Spinal cord (tissue), 10 donors: Measurements from ENCODE around the gene STYK1. TPM values are rescaled to one million over a fixed set of nuclear protein-coding genes. Genes with fewer than 3 reads are reported as not detected.
"Not testable (repeated sequence)": the region's sequence is repeated elsewhere in the genome, so short reads cannot be mapped to it uniquely, and the experiment has no call there.

Source experiments
- DNase-seq, 6 donors: peaks; one replicate each; pipeline versions ENCODE4 v3.0.0 to v3.0.0-alpha.2; 2013 to 2015; ENCODE audit warnings: low spot score in 6 of 6, low read depth in 4 of 6
- H3K27ac ChIP-seq: one replicate; pipeline ENCODE4 v1.5.1; 2013; ENCODE audit warnings: low read depth, low read length, control low read depth
- H3K27me3 ChIP-seq: one replicate; pipeline ENCODE4 v1.6.1; 2013; ENCODE audit warnings: low read length; ENCODE audit not compliant: control insufficient read depth, insufficient read depth
- H3K36me3 ChIP-seq: one replicate; pipeline ENCODE4 v1.6.1; 2013; ENCODE audit warnings: low read length; ENCODE audit not compliant: control insufficient read depth, insufficient read depth
- H3K4me1 ChIP-seq: one replicate; pipeline ENCODE4 v1.6.1; 2013; ENCODE audit warnings: low read length; ENCODE audit not compliant: control insufficient read depth, insufficient read depth
- H3K4me3 ChIP-seq: one replicate; pipeline ENCODE4 v1.5.1; 2013; ENCODE audit warnings: low read depth, low read length, control low read depth
- H3K9me3 ChIP-seq: one replicate; pipeline ENCODE4 v1.6.1; 2013; ENCODE audit warnings: low read length; ENCODE audit not compliant: control insufficient read depth, insufficient read depth
- WGBS: methylation state at CpG from one replicate; pipeline ENCODE4 v1.1.5; 2013; ENCODE audit warnings: missing lambda C conversion rate; ENCODE audit not compliant: insufficient coverage; 5-methylcytosine and 5-hydroxymethylcytosine counted together
- polyA plus RNA-seq, 2 donors: library from polyadenylated mRNA; unstranded; fragments of 120-200 nt; gene quantifications; one replicate each; pipeline ENCODE4 v1.2.1, GENCODE V29; 2013; ENCODE audit not compliant: insufficient read length in 2 of 2
- total RNA-seq, 2 donors: library from RNA; depleted of rRNA in 1 of 2; stranded (reverse); fragments of 120-200 nt in 1 of 2; fragments of >200 nt in 1 of 2; gene quantifications; one replicate each; pipeline versions ENCODE4 v1.2.3 to v1.2.4, GENCODE V29; 2013 to 2014
- donor health status: healthy.

The STYK1 gene
- total and polyA plus RNA-seq, 4 donors: 3.0 to 11.2 (median 6.3) TPM

DNA sequence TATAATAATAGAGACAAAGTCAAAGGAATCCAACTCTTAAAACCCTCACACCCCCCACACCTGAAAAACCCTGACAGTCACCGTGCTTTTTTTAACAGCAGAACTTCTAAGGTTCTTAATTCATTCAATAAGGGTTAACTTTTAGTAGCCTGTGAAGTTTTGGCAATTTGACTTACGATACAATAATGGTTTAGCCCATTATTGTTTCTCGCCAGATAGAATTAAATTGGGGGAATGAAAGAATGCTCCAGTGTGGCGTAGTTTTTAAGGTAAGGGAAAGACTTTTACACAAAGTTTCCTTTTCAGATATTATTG, 59.8 kb downstream of the STYK1 start:
- peak overlapping the region; percentile 93 for H3K4me3 ChIP-seq
- H3K36me3 ChIP-seq: no peaks in the 10 kb centered on the region
- H3K27ac ChIP-seq: peak overlapping the region; percentile 69
- WGBS: 0% methylated on average over 1 of the region's 4 CpGs
- H3K27me3 ChIP-seq: no peaks in the 10 kb centered on the region
- peaks cover 5% of the 10 kb centered on the region for H3K4me1 ChIP-seq
- peak in 1 of 6 donors; percentile 1 for DNase-seq
- H3K9me3 ChIP-seq: no peaks in the 10 kb centered on the region

- Histone ChIP-seq H3K36me3 (no peaks in the 10 kb centered on the region), H3K27me3 (no peaks in the 10 kb centered on the region), H3K4me3 (peak within 1 kb of the TSS; percentile 93), H3K27ac (peak within 1 kb of the TSS; percentile 86), H3K4me1 (peaks cover 5% of the 10 kb centered on the region), H3K9me3 (no peaks in the 10 kb centered on the region)
- 0% methylated on average over 29 of the region's 45 CpGs for WGBS
- peak; percentile 93 to 99 (median 95) for DNase-seq
These were observed 60.4 kb downstream of the STYK1 start, which contains the start of gene MAGOHB for GRCh38 chr12:10613349-10614055. TSS of gene MAGOHB (minus strand) at chr12:10613609. CDS start at chr12:10613532, 77 bp downstream.

DNA sequence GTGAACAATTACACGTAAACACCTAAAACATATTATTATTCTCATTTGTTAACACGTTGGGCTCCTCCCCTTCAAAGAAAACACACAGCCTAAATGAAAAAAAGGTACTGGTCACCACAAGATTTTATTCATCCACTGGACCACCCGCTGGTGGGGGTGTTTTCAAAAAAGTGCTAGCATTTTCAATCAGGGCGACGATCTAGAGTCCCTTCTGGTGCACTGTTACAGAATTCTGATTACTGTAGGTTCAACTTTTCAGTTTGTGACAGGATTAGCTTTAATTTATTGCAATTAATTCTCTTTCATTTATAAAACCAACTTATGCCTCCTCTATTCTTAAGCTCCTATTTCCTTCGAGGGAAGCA, 60.9 kb downstream of the STYK1 start:
- no peaks in the 10 kb centered on the region for H3K27me3 ChIP-seq
- H3K9me3 ChIP-seq: no peaks in the 10 kb centered on the region
- 0% methylated on average over 1 of the region's 6 CpGs for WGBS
- H3K4me3 ChIP-seq: peak overlapping the region; percentile 93
- H3K36me3 ChIP-seq: no peaks in the 10 kb centered on the region
- peaks cover 5% of the 10 kb centered on the region for H3K4me1 ChIP-seq
- DNase-seq: no peak
- peak overlapping the region; percentile 86 for H3K27ac ChIP-seq

GRCh38 chr12:10612110-10612509, 61.7 kb downstream of the STYK1 start:
- 50% methylated on average over 1 of the region's 6 CpGs for WGBS
- Histone ChIP-seq H3K27me3 (no peaks in the 10 kb centered on the region), H3K36me3 (no peaks in the 10 kb centered on the region), H3K9me3 (no peaks in the 10 kb centered on the region), H3K4me3 (no peak overlapping the region), H3K27ac (no peak overlapping the region), H3K4me1 (peaks cover 5% of the 10 kb centered on the region)
- DNase-seq: no peak

- H3K4me3 ChIP-seq, DNase-seq, H3K27me3 ChIP-seq, H3K9me3 ChIP-seq, H3K36me3 ChIP-seq, H3K27ac ChIP-seq, H3K4me1 ChIP-seq: not testable (repeated sequence)
- 96% methylated on average over 3 of the region's 4 CpGs for WGBS
These were observed 62.6 kb downstream of the STYK1 start for GRCh38 chr12:10611258-10611657.

DNA sequence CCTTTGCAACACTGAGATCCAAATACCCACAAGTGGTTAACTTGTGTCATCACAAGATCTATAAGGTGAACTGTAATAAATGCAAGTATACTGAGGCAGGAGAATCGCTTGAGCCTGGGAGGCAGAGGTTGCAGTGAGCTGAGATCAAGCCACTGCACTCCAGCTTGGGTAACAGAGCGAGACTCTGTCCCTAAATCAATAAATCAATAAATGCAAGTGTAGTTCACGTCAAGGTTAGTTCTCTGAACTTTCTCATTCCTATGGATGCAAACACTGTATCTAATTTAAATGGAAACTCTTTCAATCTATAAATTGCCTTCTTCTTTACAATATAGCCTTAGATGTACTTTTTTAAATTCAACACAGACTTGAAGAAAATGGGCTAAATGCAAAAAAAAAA, 63.7 kb downstream of the STYK1 start:
- Histone ChIP-seq H3K36me3 (no peaks in the 10 kb centered on the region), H3K9me3 (no peaks in the 10 kb centered on the region), H3K27ac (no peak overlapping the region), H3K4me1 (peaks cover 5% of the 10 kb centered on the region), H3K4me3 (no peak overlapping the region), H3K27me3 (no peaks in the 10 kb centered on the region)
- no CpG with 5 or more reads among the region's 3 CpGs for WGBS
- no peak for DNase-seq

DNA sequence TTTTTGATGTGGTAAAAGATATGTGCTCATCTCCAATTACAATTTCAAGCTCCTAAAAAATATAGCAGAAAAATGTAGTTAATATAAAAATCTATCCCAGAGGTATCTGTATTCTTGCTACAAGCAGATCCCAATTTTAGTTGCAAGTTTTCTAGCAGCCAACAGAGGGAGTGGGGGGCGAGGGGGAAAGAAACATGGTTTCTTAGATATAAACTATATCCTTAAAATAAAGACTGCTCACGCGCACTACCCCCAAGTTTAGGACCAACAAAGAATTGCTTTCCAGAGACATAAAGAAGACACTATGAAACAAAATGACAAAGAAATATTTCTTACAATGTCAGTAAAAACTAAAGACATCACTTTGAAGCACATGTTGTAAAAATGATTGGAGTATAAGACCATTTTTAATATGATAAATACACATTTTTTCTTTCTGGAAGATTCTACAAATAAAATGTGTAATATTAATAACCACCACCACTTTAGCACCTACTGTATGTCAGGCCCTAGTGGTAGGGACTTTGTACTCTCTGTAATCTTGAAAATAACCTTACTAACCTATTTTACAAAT, 65.9 kb downstream of the STYK1 start:
- no peaks in the 10 kb centered on the region for H3K9me3 ChIP-seq
- no peak overlapping the region for H3K27ac ChIP-seq
- DNase-seq: no peak
- no CpG with 5 or more reads among the region's 3 CpGs for WGBS
- H3K4me3 ChIP-seq: no peak overlapping the region
- no peaks in the 10 kb centered on the region for H3K36me3 ChIP-seq
- no peaks in the 10 kb centered on the region for H3K27me3 ChIP-seq
- peaks cover 5% of the 10 kb centered on the region for H3K4me1 ChIP-seq

- Histone ChIP-seq H3K36me3 (no peaks in the 10 kb centered on the region), H3K4me1 (no peaks in the 10 kb centered on the region), H3K27me3 (no peaks in the 10 kb centered on the region), H3K27ac (no peak overlapping the region), H3K4me3 (no peak overlapping the region), H3K9me3 (no peaks in the 10 kb centered on the region)
- WGBS: no CpG with 5 or more reads among the region's 2 CpGs
- no peak for DNase-seq
These were observed 72.0 kb downstream of the STYK1 start for GRCh38 chr12:10601860-10602259.

DNA sequence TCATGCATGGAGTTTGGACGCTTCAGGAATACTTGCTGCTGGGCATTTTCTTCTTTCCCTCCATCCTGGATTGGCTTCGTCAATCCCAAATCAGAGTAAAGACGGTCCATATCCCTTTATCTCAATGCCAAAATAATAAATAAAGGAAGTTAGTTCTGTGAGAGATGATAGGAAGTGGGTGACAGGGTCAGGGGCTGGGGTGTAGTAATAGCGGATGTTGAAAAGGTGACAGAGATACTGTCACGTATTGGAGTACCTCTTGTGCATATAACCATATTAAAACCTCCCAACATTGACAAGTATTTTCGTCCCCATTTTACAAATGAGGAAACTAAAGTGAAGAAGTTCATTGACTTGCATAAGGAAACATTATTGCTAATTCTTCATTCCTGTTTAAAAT, 72.9 kb downstream of the STYK1 start:
- no CpG with 5 or more reads among the region's 6 CpGs for WGBS
- Histone ChIP-seq H3K4me3 (no peak overlapping the region), H3K36me3 (no peaks in the 10 kb centered on the region), H3K27me3 (no peaks in the 10 kb centered on the region), H3K4me1 (no peaks in the 10 kb centered on the region), H3K27ac (no peak overlapping the region), H3K9me3 (no peaks in the 10 kb centered on the region)
- no peak for DNase-seq

DNA sequence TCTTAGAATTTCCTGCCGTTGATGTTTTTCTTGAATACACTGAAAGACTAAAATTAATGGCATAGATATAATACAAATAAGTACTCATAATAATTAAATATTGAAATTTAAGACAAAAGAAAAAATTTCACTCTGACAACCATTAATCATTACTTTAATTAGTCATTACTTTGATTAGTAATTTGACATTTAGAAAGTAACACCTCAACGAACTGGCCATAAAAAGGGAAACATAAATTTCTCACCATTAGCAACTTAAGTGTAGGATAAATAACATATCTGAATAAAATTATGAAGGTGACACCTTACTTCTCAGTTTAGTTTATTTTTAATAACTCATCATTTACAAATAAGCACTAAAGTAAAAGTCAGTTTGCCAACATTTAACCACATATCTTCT, 78.0 kb downstream of the STYK1 start:
- H3K4me3 ChIP-seq: no peak overlapping the region
- H3K27me3 ChIP-seq: no peaks in the 10 kb centered on the region
- no peak overlapping the region for H3K27ac ChIP-seq
- WGBS: no CpG with 5 or more reads among the region's 2 CpGs
- no peaks in the 10 kb centered on the region for H3K4me1 ChIP-seq
- no peaks in the 10 kb centered on the region for H3K36me3 ChIP-seq
- no peaks in the 10 kb centered on the region for H3K9me3 ChIP-seq
- no peak for DNase-seq
